T-cell (primary cell): ENCODE results near the gene NHSL2. TPM values are rescaled to one million over a fixed set of nuclear protein-coding genes. Genes with fewer than 3 reads are reported as not detected.

Experiments
- ATAC-seq, 4 experiments: fragments of 200-7000 bp in 3 of 4; fragments of 150-1000 bp in 1 of 4; cut with Tn5 transposase; replicated peaks in 1 of 4; 1 replicate in 3 of 4; 2 replicates in 1 of 4; pipeline ENCODE4 v1.10.0; 2021; ENCODE audit warnings: moderate library complexity in 3 of 4, mild to moderate bottlenecking in 2 of 4, moderate number of reproducible peaks in 1 of 4
- CTCF ChIA-PET, 2 donors: fragments of 300-600 bp; sonication (Branson Sonifier 250); formaldehyde crosslinking; loops; one replicate each; lab custom pipeline; 2022; ENCODE audit warnings: antibody characterized with exemption in 2 of 2; lab: Charles Lee
- POLR2A ChIA-PET, 2 donors: fragments of 300-600 bp; sonication (Branson Sonifier 250); formaldehyde crosslinking; loops; one replicate each; lab custom pipeline; 2022; ENCODE audit warnings: antibody characterized with exemption in 2 of 2; lab: Charles Lee
- DNase-seq, 35 experiments: peaks; one replicate each; pipeline versions ENCODE4 v3.0.0 to v3.0.0-alpha.2; 2013 to 2023
- H3K27ac ChIP-seq: one replicate; pipeline ENCODE4 v1.5.1; 2013; ENCODE audit warnings: low read length
- H3K27me3 ChIP-seq, 2 experiments: replicated peaks in 1 of 2; 1 replicate in 1 of 2; 2 replicates in 1 of 2; pipeline versions ENCODE4 v1.6.1 to v1.7.0; 2013; ENCODE audit warnings: low read length in 1 of 2, mixed read lengths in 1 of 2; ENCODE audit not compliant: control insufficient read depth in 2 of 2, insufficient read depth in 2 of 2; ENCODE audit errors: extremely low read depth in 1 of 2
- H3K36me3 ChIP-seq, 2 donors: 1 replicate in 1 of 2; 2 replicates in 1 of 2; pipeline versions ENCODE4 v1.6.1 to v1.7.0; 2013; ENCODE audit warnings: low read length in 1 of 2; ENCODE audit not compliant: control insufficient read depth in 2 of 2, insufficient read depth in 1 of 2; ENCODE audit errors: extremely low read depth in 1 of 2
- H3K4me1 ChIP-seq, 2 experiments: 1 replicate in 1 of 2; 2 replicates in 1 of 2; pipeline versions ENCODE4 v1.6.1 to v1.7.0; 2013; ENCODE audit warnings: low read length in 2 of 2, mixed read lengths in 1 of 2; ENCODE audit not compliant: insufficient read depth in 2 of 2, control insufficient read depth in 1 of 2; ENCODE audit errors: extremely low read depth in 1 of 2
- H3K4me3 ChIP-seq, 2 donors: 1 replicate in 1 of 2; 2 replicates in 1 of 2; pipeline versions ENCODE4 v1.5.1 to v1.7.0; 2013; ENCODE audit warnings: mild to moderate bottlenecking in 2 of 2, low read length in 1 of 2, moderate library complexity in 1 of 2; ENCODE audit not compliant: control insufficient read depth in 1 of 2; ENCODE audit errors: extremely low read depth in 1 of 2
- H3K9me3 ChIP-seq: 2 replicates; pipeline ENCODE4 v1.7.0; 2013
- H3K27ac Mint-ChIP-seq, 2 donors: one replicate each; pipeline ENCODE4 v1.8.0; 2020 to 2021; ENCODE audit warnings: mild to moderate bottlenecking in 2 of 2, mixed read lengths in 2 of 2
- H3K27me3 Mint-ChIP-seq, 2 donors: one replicate each; pipeline ENCODE4 v1.8.0; 2021 to 2022; ENCODE audit warnings: mixed read lengths in 2 of 2
- H3K36me3 Mint-ChIP-seq: one replicate; pipeline ENCODE4 v1.8.0; 2021; ENCODE audit warnings: mixed read lengths
- H3K4me1 Mint-ChIP-seq, 3 donors: one replicate each; pipeline ENCODE4 v1.8.0; 2020 to 2022; ENCODE audit warnings: mixed read lengths in 3 of 3, mild to moderate bottlenecking in 1 of 3
- H3K4me3 Mint-ChIP-seq, 3 donors: one replicate each; pipeline ENCODE4 v1.8.0; 2020 to 2022; ENCODE audit warnings: mild to moderate bottlenecking in 3 of 3, mixed read lengths in 3 of 3, moderate library complexity in 3 of 3
- H3K9me3 Mint-ChIP-seq, 3 donors: one replicate each; pipeline ENCODE4 v1.8.0; 2020 to 2022; ENCODE audit warnings: mixed read lengths in 3 of 3
- WGBS: methylation state at CpG from one replicate; pipeline ENCODE4 v1.1.5; 2013; ENCODE audit warnings: missing lambda C conversion rate; ENCODE audit not compliant: insufficient coverage; 5-methylcytosine and 5-hydroxymethylcytosine counted together
- total RNA-seq, 35 experiments: library from RNA in 6 of 35; stranded (reverse) in 6 of 35; fragments of 120-200 nt in 1 of 35; gene quantifications; one replicate each; pipeline versions ENCODE4 v1.2.1 to v1.2.4 and lab custom pipeline; 2013 to 2026

NHSL2 gene
- total RNA-seq, 5 donors from 2014 or later (not counting 1 experiment from before 2014, with no cell fraction given) = 3.3 to 11.7 (median 8.1) TPM

DNA sequence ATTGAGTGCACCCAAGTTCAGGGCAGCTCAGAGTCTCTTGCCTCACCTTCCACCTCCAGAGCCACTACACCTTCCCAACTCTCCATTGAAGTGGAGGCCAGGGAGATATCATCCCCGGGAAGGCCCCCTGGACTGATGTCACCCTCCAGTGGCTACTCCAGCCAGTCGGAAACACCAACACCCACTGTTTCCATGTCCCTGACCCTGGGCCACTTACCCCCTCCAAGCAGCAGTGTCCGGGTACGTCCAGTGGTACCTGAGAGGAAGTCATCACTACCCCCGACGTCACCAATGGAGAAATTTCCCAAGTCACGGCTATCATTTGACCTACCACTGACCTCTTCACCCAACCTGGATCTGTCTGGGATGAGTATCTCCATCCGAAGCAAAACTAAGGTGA lies 228.9 kb downstream of the NHSL2 start:
- POLR2A ChIA-PET = no interaction called here
- Mint-ChIP-seq H3K27me3 (peaks cover 2 to 16% of the 10 kb centered on the region in 2 donors), H3K9me3 (no peaks in the 10 kb centered on the region), H3K4me3 (no peak overlapping the region), H3K27ac (no peak overlapping the region), H3K4me1 (peaks cover 15 to 39% (median 20%) of the 10 kb centered on the region in 3 donors), H3K36me3 (peaks cover 5% of the 10 kb centered on the region)
- peaks cover 0 to 2% of the 10 kb centered on the region in 2 donors for H3K36me3 ChIP-seq
- no peak overlapping the region for H3K4me3 ChIP-seq
- CTCF ChIA-PET = no interaction called here
- peaks cover 0 to 20% of the 10 kb centered on the region in 2 experiments for H3K4me1 ChIP-seq
- no peak overlapping the region for H3K27ac ChIP-seq
- 87% methylated on average over 4 of the region's 8 CpGs for WGBS
- DNase-seq (no peak), ATAC-seq (no peak)
- H3K9me3 ChIP-seq = no peaks in the 10 kb centered on the region
- H3K27me3 ChIP-seq = no peaks in the 10 kb centered on the region

DNA sequence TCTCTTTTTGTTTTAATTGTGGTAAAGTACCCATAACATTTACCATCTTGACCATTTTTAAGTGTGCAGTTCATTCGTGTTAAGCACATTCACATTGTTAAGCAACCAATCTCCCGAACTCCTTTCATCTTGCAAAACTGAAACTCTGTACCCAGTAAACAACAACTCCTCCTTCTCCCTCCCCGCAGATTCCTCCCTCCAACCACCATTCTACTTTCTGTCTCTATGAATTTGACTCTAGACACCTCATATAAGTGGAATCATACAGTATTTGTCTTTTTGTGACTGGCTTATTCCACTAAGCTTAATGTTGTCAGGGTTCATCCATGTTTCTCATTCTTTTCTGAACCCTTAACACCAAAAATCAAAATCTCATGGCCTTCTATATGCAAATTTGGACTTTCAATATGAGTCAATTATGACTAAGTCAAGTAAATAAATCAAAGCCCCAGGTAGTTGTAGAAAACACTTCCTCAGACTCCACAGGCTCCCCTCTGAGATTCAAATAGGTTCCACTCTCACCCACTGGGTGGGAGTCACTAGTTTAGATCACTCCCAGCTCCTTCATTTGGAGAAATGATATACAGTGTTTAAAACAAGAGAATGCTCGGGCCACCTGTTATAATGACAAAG lies 230.8 kb downstream of the NHSL2 start:
- Histone ChIP-seq H3K27ac (no peak overlapping the region), H3K27me3 (no peaks in the 10 kb centered on the region), H3K4me3 (no peak overlapping the region), H3K4me1 (peaks cover 0 to 22% of the 10 kb centered on the region in 2 experiments), H3K36me3 (peaks cover 0 to 2% of the 10 kb centered on the region in 2 donors), H3K9me3 (no peaks in the 10 kb centered on the region)
- DNase-seq = no peak
- no peaks in the 10 kb centered on the region for H3K9me3 Mint-ChIP-seq
- peak in 2 of 4 experiments; percentile 58 to 66 for ATAC-seq
- peak overlapping the region; percentile 77 to 94 for H3K27ac Mint-ChIP-seq
- no CpG with 5 or more reads among the region's 4 CpGs for WGBS
- peaks cover 5% of the 10 kb centered on the region for H3K36me3 Mint-ChIP-seq
- ChIA-PET POLR2A (interaction anchor here in 1 of 2 donors (1.7 kb wide), 1 partner anchor 10 kb away, joined by 5 read pairs; the partner anchor contains the start of gene RTL5), CTCF (no interaction called here)
- peaks cover 0 to 12% of the 10 kb centered on the region in 2 donors for H3K27me3 Mint-ChIP-seq
- H3K4me3 Mint-ChIP-seq = peak overlapping the region in 2 of 3 donors; percentile 1 to 49
- H3K4me1 Mint-ChIP-seq = peaks cover 15 to 45% (median 24%) of the 10 kb centered on the region in 3 donors

DNA sequence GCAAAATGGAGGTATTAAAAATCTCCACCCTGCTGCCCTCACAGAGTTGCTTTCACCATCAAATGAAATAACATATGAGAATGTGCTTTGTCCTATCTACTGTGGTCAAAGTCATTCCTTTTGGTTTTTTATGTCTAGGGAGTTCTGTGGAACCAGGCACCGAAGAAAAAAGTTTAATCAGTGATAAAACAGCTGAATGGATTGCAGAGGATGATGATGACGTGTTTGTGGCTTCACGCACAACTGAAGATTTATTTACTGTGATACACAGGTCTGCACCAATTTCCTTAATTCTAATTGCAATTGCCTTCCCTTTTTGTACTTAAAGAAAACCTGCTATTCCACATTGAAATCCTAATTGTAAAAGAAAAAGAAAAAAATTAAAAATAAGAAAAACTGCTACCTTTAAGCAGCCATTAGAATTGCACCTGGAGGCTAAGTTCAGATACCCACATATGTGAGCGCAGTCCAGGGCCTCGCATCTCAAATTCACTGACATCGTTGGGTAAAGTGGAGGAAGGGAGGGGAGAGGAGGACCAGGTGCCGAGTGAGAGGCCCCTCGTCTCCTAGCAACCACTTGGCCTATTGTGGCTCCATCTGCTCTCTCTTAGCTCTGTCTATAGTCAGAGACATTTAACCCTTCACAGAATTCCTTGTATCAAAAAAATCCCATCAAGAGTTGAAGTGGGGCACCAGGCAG lies 231.6 kb downstream of the NHSL2 start:
- peaks cover 0 to 22% of the 10 kb centered on the region in 2 experiments for H3K4me1 ChIP-seq
- H3K9me3 ChIP-seq = no peaks in the 10 kb centered on the region
- no peak overlapping the region for H3K4me3 ChIP-seq
- ChIA-PET POLR2A (interaction anchor here in 1 of 2 donors (1.7 kb wide), 1 partner anchor 10 kb away, joined by 5 read pairs; the partner anchor contains the start of gene RTL5), CTCF (no interaction called here)
- H3K4me3 Mint-ChIP-seq = no peak overlapping the region
- peaks cover 0 to 12% of the 10 kb centered on the region in 2 donors for H3K27me3 Mint-ChIP-seq
- peaks cover 15 to 45% (median 24%) of the 10 kb centered on the region in 3 donors for H3K4me1 Mint-ChIP-seq
- H3K9me3 Mint-ChIP-seq = no peaks in the 10 kb centered on the region
- ATAC-seq (no peak), DNase-seq (no peak)
- H3K27ac ChIP-seq = no peak overlapping the region
- H3K27ac Mint-ChIP-seq = peak overlapping the region in 1 of 2 donors; percentile 19
- H3K27me3 ChIP-seq = no peaks in the 10 kb centered on the region
- WGBS = no CpG with 5 or more reads among the region's 8 CpGs
- peaks cover 5% of the 10 kb centered on the region for H3K36me3 Mint-ChIP-seq
- H3K36me3 ChIP-seq = peaks cover 0 to 2% of the 10 kb centered on the region in 2 donors

DNA sequence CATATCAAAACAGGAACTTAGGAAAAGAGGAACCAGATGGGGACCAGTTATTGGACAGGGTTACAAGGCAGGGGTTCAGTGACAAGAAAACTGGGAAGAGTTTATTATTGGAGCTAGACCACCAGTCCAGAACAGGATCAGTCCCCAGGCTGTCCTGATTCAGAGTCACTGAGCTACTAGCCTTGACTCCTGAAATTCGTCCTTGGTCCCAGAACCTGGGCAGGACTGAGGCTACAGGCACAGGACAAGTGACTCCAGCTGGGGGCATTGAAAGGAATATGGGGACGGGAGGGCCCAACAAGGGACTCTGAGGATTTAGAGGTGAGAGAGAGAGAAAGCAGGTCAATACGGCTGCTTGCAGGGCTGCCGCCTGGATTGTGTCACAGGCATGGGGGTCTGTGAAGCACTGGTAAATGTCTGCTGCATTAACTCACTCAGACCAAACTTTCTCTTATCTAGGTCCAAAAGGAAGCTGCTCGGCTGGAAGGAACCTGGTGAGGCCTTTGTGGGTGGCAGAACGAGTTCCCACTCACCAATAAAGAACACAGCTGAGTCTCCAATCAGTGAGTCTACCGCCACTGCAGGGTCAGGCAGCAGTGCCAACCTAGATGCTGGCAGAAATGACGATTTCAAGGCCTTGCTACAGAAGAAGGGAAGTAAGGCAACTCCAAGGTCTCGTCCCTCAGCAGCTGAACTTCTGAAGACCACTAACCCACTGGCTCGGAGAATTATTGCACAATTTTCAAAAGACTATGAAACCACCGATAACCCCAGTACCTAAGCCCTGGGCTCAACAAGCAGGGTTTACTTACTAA lies 232.4 kb downstream of the NHSL2 start:
- Histone ChIP-seq H3K27ac (no peak overlapping the region), H3K4me3 (no peak overlapping the region), H3K27me3 (no peaks in the 10 kb centered on the region), H3K36me3 (peaks cover 0 to 2% of the 10 kb centered on the region in 2 donors), H3K4me1 (peaks cover 0 to 22% of the 10 kb centered on the region in 2 experiments), H3K9me3 (no peaks in the 10 kb centered on the region)
- H3K27ac Mint-ChIP-seq = no peak overlapping the region
- DNase-seq = no peak
- no peak for ATAC-seq
- H3K36me3 Mint-ChIP-seq = peaks cover 5% of the 10 kb centered on the region
- H3K4me1 Mint-ChIP-seq = peaks cover 15 to 45% (median 24%) of the 10 kb centered on the region in 3 donors
- H3K9me3 Mint-ChIP-seq = no peaks in the 10 kb centered on the region
- ChIA-PET POLR2A (interaction anchor here in 1 of 2 donors (0.7 kb wide), 1 partner anchor 100 kb away, joined by 4 read pairs; no protein-coding TSS in a partner anchor), CTCF (no interaction called here)
- peaks cover 0 to 12% of the 10 kb centered on the region in 2 donors for H3K27me3 Mint-ChIP-seq
- H3K4me3 Mint-ChIP-seq = no peak overlapping the region
- WGBS = no CpG with 5 or more reads among the region's 11 CpGs

DNA sequence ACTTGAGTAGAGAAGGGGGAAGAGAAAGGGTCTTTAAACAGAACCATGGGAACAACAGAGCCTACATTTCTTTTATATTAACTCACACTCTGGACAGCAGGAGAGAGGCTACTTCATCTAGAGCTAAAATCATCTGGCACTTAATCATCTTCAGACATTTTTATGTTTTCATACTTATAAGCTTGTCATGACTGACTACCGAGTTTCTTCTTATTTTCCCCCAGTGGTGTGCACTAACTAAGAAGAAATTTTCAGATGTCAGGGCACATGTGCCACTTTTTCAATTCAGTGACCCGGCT lies 232.9 kb downstream of the NHSL2 start:
- Histone ChIP-seq H3K9me3 (no peaks in the 10 kb centered on the region), H3K27ac (no peak overlapping the region), H3K4me1 (peaks cover 0 to 22% of the 10 kb centered on the region in 2 experiments), H3K27me3 (no peaks in the 10 kb centered on the region), H3K4me3 (no peak overlapping the region), H3K36me3 (peaks cover 0 to 2% of the 10 kb centered on the region in 2 donors)
- no CpG with 5 or more reads among the region's 2 CpGs for WGBS
- Mint-ChIP-seq H3K36me3 (peaks cover 5% of the 10 kb centered on the region), H3K4me3 (no peak overlapping the region), H3K27ac (no peak overlapping the region), H3K9me3 (no peaks in the 10 kb centered on the region), H3K27me3 (peaks cover 0 to 12% of the 10 kb centered on the region in 2 donors), H3K4me1 (peaks cover 15 to 45% (median 24%) of the 10 kb centered on the region in 3 donors)
- ChIA-PET CTCF (no interaction called here), POLR2A (no interaction called here)
- no peak for DNase-seq
- ATAC-seq = no peak

DNA sequence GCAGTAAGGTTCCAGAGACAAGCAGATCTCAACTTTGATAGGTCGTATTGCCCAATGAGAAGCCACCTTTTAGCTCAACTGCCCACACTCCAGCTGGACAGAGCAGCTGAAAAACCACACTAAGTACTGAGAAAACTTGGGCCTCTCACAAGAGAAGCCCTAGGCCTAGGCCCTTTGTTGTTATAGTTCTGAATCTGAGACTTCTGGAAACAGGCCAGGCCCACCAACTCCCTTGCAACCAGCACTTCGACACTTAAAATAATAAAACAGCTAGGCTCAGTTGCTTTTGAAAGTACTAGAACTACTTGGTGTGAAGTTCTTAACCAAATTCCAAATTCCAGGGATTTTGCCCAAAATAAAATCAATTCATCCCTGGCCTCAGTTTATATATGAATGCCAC lies 234.5 kb downstream of the NHSL2 start:
- POLR2A ChIA-PET = no interaction called here
- WGBS = no CpG with 5 or more reads among the region's 2 CpGs

More for the DNA sequence above, 234.5 kb downstream of the NHSL2 start:
- Mint-ChIP-seq H3K4me1 (peaks cover 15 to 42% (median 24%) of the 10 kb centered on the region in 3 donors), H3K9me3 (no peaks in the 10 kb centered on the region), H3K36me3 (peaks cover 5% of the 10 kb centered on the region), H3K27ac (peak overlapping the region in 1 of 2 donors; percentile 41), H3K27me3 (peaks cover 0 to 8% of the 10 kb centered on the region in 2 donors), H3K4me3 (no peak overlapping the region)
- no peak for ATAC-seq
- H3K4me1 ChIP-seq = peaks cover 0 to 22% of the 10 kb centered on the region in 2 experiments
- H3K4me3 ChIP-seq = no peak overlapping the region
- peaks cover 0 to 2% of the 10 kb centered on the region in 2 donors for H3K36me3 ChIP-seq
- no peak overlapping the region for H3K27ac ChIP-seq
- H3K9me3 ChIP-seq = no peaks in the 10 kb centered on the region
- no peak for DNase-seq
- H3K27me3 ChIP-seq = no peaks in the 10 kb centered on the region
- CTCF ChIA-PET = interaction anchor here (0.6 to 0.7 kb wide), 2 partner anchors 131 to 522 kb away, joined by 3 read pairs; no protein-coding TSS in a partner anchor
